Occipital lobe (tissue), 1 donor: Measurements from ENCODE around the gene CD300H. TPM values are rescaled to one million over a fixed set of nuclear protein-coding genes. Genes with fewer than 3 reads are reported as not detected.

Experiments used
- total RNA-seq: library from RNA; depleted of rRNA; stranded (reverse); fragments of >200 nt; gene quantifications from one replicate; pipeline ENCODE4 v1.2.3, GENCODE V29; 2014

CD300H gene
- total RNA-seq, 1 donor from 2014 or later: not detected

Other genes starting within 250 kb of the CD300H start
- gene KIF19, start 241.3 kb downstream of the CD300H start, total RNA-seq: not detected
- gene BTBD17, start 205.6 kb downstream of the CD300H start, total RNA-seq: 4.5 TPM
- gene GPR142, start 200.0 kb downstream of the CD300H start, total RNA-seq: not detected
- 10.0 TPM for gene GPRC5C, start 135.4 kb downstream of the CD300H start, total RNA-seq
- 3.3 TPM for gene CD300A, start 100.9 kb downstream of the CD300H start, total RNA-seq
- not detected for gene CD300LB, start 36.0 kb downstream of the CD300H start, total RNA-seq
- 0.31 TPM for gene CD300C, start 21.4 kb downstream of the CD300H start, total RNA-seq
- gene CD300LD, start 24.8 kb upstream of the CD300H start, total RNA-seq: not detected
- gene CD300E, start 56.2 kb upstream of the CD300H start, total RNA-seq: 0.16 TPM
- 0.16 TPM for gene CD300LF, start 145.4 kb upstream of the CD300H start, total RNA-seq
- gene RAB37, start 169.7 kb upstream of the CD300H start, total RNA-seq: 1.1 TPM
- gene NHERF1, start 181.1 kb upstream of the CD300H start, total RNA-seq: 7.0 TPM
- gene NAT9, start 208.8 kb upstream of the CD300H start, total RNA-seq: 17.3 TPM